Spleen (tissue), 7 donors: Measurements from ENCODE around the gene CLK1.

Experiments used
- CTCF ChIP-seq, 11 experiments: fragments of 200-600 bp in 7 of 11; fragments of 450-650 bp in 4 of 11; sonication (generic) in 4 of 11; IDR thresholded peaks in 8 of 11; conservative IDR thresholded peaks in 3 of 11; 1 replicate in 7 of 11; 2 replicates in 4 of 11; pipeline versions ENCODE4 v1.4.0 to v1.8.0; 2016 to 2021; ENCODE audit warnings: antibody characterized with exemption in 11 of 11, inconsistent platforms in 4 of 11, mild to moderate bottlenecking in 1 of 11
- POLR2A ChIP-seq, 3 donors: fragments of 450-650 bp; IDR thresholded peaks; one replicate each; pipeline ENCODE4 v1.5.1; 2017; ENCODE audit warnings: antibody characterized with exemption in 3 of 3, mild to moderate bottlenecking in 1 of 3
- POLR2AphosphoS5 ChIP-seq, 3 donors: sonication (generic); formaldehyde crosslinking; IDR thresholded peaks; one replicate each; pipeline ENCODE4 v1.5.1; 2017; ENCODE audit warnings: antibody characterized with exemption in 3 of 3
- donor health status: DM: no; HTN: no; CAD: no; lungs with moderate emphysema.
- donor health status: DM: no; HTN: no; CAD: no.
- donor health status: DM: no; HTN: no; CAD: no.

- TF ChIP-seq CTCF (IDR thresholded peaks at IDR 0.05 in 8 of 11, conservative IDR thresholded peaks at IDR 0.05 in 3 of 11) (no peak), POLR2AphosphoS5 (IDR thresholded peaks at IDR 0.05) (no peak), POLR2A (IDR thresholded peaks at IDR 0.05) (no peak)
Measured at GRCh38 chr2:200834701-200835100, 29.8 kb downstream of the CLK1 start.
